GM12878 (cell line): ENCODE results near the gene RACK1. TPM values are rescaled to one million over a fixed set of nuclear protein-coding genes. Genes with fewer than 3 reads are reported as not detected.

Experiments used
- ATF3 ChIP-seq: IDR thresholded peaks from 2 replicates; pipeline ENCODE4 v1.6.1; 2011; ENCODE audit warnings: low read depth, mild to moderate bottlenecking, low read length, moderate library complexity, borderline replicate concordance; ENCODE audit errors: extremely low read depth
- BCLAF1 ChIP-seq: fragments of 450-650 bp; IDR thresholded peaks from 2 replicates; pipeline ENCODE4 v1.6.1; 2017; ENCODE audit warnings: antibody characterized with exemption, mild to moderate bottlenecking, moderate library complexity
- BMI1 ChIP-seq: fragments of 450-650 bp; IDR thresholded peaks from 2 replicates; pipeline ENCODE4 v1.6.1; 2016; ENCODE audit warnings: mild to moderate bottlenecking, moderate library complexity, borderline replicate concordance
- CEBPB ChIP-seq, 2 experiments: fragments of 150-350 bp in 1 of 2; IDR thresholded peaks; 2 replicates each; pipeline ENCODE4 v1.6.1; 2012 to 2014; ENCODE audit warnings: low read depth in 2 of 2, low read length in 2 of 2, borderline replicate concordance in 1 of 2, inconsistent platforms in 1 of 2
- CREB1 ChIP-seq: IDR thresholded peaks from 2 replicates; pipeline ENCODE4 v1.6.1; 2012; ENCODE audit warnings: low read depth, mild to moderate bottlenecking, inconsistent platforms
- FOS ChIP-seq: IDR thresholded peaks from 3 replicates; pipeline ENCODE4 v1.6.1; 2011; ENCODE audit warnings: borderline replicate concordance; ENCODE audit not compliant: insufficient read length; ENCODE audit errors: extremely low read depth
- HSF1 ChIP-seq: fragments of 150-350 bp; IDR thresholded peaks from 2 replicates; pipeline ENCODE4 v1.6.1; 2014; ENCODE audit warnings: mild to moderate bottlenecking, low read depth, low read length
- IKZF1 ChIP-seq: fragments of 450-650 bp; conservative IDR thresholded peaks from 2 replicates; pipeline ENCODE4 v1.6.1; 2017; ENCODE audit warnings: antibody characterized with exemption, mild to moderate bottlenecking
- IRF3 ChIP-seq: fragments of 450-650 bp; IDR thresholded peaks from 2 replicates; pipeline ENCODE4 v1.6.1; 2014; ENCODE audit warnings: mild to moderate bottlenecking
- MTA2 ChIP-seq: fragments of 450-650 bp; IDR thresholded peaks from 2 replicates; pipeline ENCODE4 v1.6.1; 2016; ENCODE audit warnings: low read depth, mild to moderate bottlenecking, moderate library complexity
- MYB ChIP-seq: fragments of 150-350 bp; IDR thresholded peaks from 2 replicates; pipeline ENCODE4 v1.6.1; 2014; ENCODE audit warnings: mild to moderate bottlenecking, low read depth, low read length, borderline replicate concordance
- RAD21 ChIP-seq: IDR thresholded peaks from 2 replicates; pipeline ENCODE4 v1.6.1; 2011; ENCODE audit warnings: mild to moderate bottlenecking, low read depth, low read length, moderate library complexity; ENCODE audit not compliant: insufficient read depth
- polyA plus RNA-seq, 11 experiments: library from polyadenylated mRNA; depleted of rRNA in 4 of 11; unstranded in 6 of 11; stranded (reverse) in 5 of 11; fragments of >200 nt; fragmentation: Nextera tagmentation in 4 of 11; fragmentation: Illumina TruSeq in 1 of 11; extraction: Ambion mirVana in 4 of 11; extraction: Trizol in 1 of 11; gene quantifications; 1 replicate in 1 of 11; 2 replicates in 10 of 11; pipeline versions ENCODE4 v1.2.1 to v1.2.3, GENCODE V29; 2011 to 2016; ENCODE audit warnings: inconsistent platforms in 2 of 11, missing spikeins in 2 of 11, low read depth in 1 of 11
- total RNA-seq, 4 experiments: library from RNA; depleted of rRNA in 3 of 4; stranded (reverse); fragments of >200 nt in 3 of 4; fragmentation: Illumina TruSeq in 1 of 4; extraction: Trizol in 1 of 4; gene quantifications; 2 replicates each; pipeline versions ENCODE4 v1.2.1 to v1.2.3, GENCODE V29; 2013 to 2021
- TF ChIP-seq, protein P1 (sequence below): IDR thresholded peaks from 2 replicates; pipeline ENCODE4 v1.6.1; 2012; ENCODE audit warnings: low read depth, low read length, improper control_type of control experiment
- TF ChIP-seq, protein P2 (sequence below): IDR thresholded peaks from 2 replicates; pipeline ENCODE4 v1.6.1; 2012; ENCODE audit warnings: low read depth, low read length, improper control_type of control experiment
- TF ChIP-seq, protein P3 (sequence below): fragments of 450-650 bp; IDR thresholded peaks from 2 replicates; pipeline ENCODE4 v1.6.1; 2017; ENCODE audit warnings: mild to moderate bottlenecking, moderate library complexity

RACK1 gene
- total and polyA plus RNA-seq, 10 of the 15 experiments (the other 5 are each of a cell fraction or from before 2014, with no cell fraction given): 1,365 to 6,584 (median 4,167) TPM

- TF ChIP-seq HSF1 (no peak), BCLAF1 (no peak), IKZF1 (peak; percentile 79), RAD21 (no peak), CEBPB (IDR thresholded peaks at IDR 0.05; ENCODE audit: borderline replicate concordance in 1 of 2, low read depth in 2 of 2, low read length in 2 of 2) (no peak), MTA2 (0 out of 2 replicates have a peak, but pooled peaks have one; percentile 13), FOS (no peak), BMI1 (no peak), IRF3 (0 out of 2 replicates have a peak, but pooled peaks have one; percentile 9), MYB (no peak), ATF3 (no peak), CREB1 (no peak)
- TF ChIP-seq, protein P1, sequence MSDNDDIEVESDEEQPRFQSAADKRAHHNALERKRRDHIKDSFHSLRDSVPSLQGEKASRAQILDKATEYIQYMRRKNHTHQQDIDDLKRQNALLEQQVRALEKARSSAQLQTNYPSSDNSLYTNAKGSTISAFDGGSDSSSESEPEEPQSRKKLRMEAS: no peak
- TF ChIP-seq, protein P2, sequence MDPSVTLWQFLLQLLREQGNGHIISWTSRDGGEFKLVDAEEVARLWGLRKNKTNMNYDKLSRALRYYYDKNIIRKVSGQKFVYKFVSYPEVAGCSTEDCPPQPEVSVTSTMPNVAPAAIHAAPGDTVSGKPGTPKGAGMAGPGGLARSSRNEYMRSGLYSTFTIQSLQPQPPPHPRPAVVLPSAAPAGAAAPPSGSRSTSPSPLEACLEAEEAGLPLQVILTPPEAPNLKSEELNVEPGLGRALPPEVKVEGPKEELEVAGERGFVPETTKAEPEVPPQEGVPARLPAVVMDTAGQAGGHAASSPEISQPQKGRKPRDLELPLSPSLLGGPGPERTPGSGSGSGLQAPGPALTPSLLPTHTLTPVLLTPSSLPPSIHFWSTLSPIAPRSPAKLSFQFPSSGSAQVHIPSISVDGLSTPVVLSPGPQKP: no peak
- TF ChIP-seq, protein P3, sequence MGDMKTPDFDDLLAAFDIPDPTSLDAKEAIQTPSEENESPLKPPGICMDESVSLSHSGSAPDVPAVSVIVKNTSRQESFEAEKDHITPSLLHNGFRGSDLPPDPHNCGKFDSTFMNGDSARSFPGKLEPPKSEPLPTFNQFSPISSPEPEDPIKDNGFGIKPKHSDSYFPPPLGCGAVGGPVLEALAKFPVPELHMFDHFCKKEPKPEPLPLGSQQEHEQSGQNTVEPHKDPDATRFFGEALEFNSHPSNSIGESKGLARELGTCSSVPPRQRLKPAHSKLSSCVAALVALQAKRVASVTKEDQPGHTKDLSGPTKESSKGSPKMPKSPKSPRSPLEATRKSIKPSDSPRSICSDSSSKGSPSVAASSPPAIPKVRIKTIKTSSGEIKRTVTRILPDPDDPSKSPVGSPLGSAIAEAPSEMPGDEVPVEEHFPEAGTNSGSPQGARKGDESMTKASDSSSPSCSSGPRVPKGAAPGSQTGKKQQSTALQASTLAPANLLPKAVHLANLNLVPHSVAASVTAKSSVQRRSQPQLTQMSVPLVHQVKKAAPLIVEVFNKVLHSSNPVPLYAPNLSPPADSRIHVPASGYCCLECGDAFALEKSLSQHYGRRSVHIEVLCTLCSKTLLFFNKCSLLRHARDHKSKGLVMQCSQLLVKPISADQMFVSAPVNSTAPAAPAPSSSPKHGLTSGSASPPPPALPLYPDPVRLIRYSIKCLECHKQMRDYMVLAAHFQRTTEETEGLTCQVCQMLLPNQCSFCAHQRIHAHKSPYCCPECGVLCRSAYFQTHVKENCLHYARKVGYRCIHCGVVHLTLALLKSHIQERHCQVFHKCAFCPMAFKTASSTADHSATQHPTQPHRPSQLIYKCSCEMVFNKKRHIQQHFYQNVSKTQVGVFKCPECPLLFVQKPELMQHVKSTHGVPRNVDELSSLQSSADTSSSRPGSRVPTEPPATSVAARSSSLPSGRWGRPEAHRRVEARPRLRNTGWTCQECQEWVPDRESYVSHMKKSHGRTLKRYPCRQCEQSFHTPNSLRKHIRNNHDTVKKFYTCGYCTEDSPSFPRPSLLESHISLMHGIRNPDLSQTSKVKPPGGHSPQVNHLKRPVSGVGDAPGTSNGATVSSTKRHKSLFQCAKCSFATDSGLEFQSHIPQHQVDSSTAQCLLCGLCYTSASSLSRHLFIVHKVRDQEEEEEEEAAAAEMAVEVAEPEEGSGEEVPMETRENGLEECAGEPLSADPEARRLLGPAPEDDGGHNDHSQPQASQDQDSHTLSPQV: no peak
These were observed 56.0 kb downstream of the RACK1 start (continued) for GRCh38 chr5:181187500-181188213.
